Muscle layer of duodenum (tissue), 2 donors: ENCODE results near the gene KIAA1958.
"Not testable (repeated sequence)": the region's sequence is repeated elsewhere in the genome, so short reads cannot be mapped to it uniquely, and the experiment has no call there.

Experiments used
- H3K27ac ChIP-seq: one replicate; pipeline ENCODE4 v1.7.0; 2013; ENCODE audit warnings: mild to moderate bottlenecking, low read length
- H3K27me3 ChIP-seq: one replicate; pipeline ENCODE4 v1.7.0; 2013; ENCODE audit warnings: low read depth, mild to moderate bottlenecking, control low read depth, low read length
- H3K36me3 ChIP-seq, 2 donors: one replicate each; pipeline ENCODE4 v1.7.0; 2013; ENCODE audit warnings: low read length in 2 of 2, control low read depth in 1 of 2, mild to moderate bottlenecking in 1 of 2; ENCODE audit not compliant: insufficient read depth in 2 of 2, control insufficient read depth in 1 of 2
- H3K4me1 ChIP-seq, 2 donors: one replicate each; pipeline ENCODE4 v1.7.0; 2013; ENCODE audit warnings: low read length in 2 of 2, mild to moderate bottlenecking in 2 of 2, control low read depth in 1 of 2, moderate library complexity in 1 of 2; ENCODE audit not compliant: insufficient read depth in 2 of 2, control insufficient read depth in 1 of 2
- H3K4me3 ChIP-seq, 2 donors: one replicate each; pipeline ENCODE4 v1.7.0; 2013; ENCODE audit warnings: low read length in 2 of 2, low read depth in 1 of 2, mild to moderate bottlenecking in 1 of 2
- H3K9me3 ChIP-seq, 2 donors: one replicate each; pipeline ENCODE4 v1.7.0; 2013; ENCODE audit warnings: low read length in 2 of 2, control low read depth in 1 of 2, mild to moderate bottlenecking in 1 of 2; ENCODE audit not compliant: control insufficient read depth in 1 of 2
- donor health status: healthy.

KIAA1958 gene

DNA sequence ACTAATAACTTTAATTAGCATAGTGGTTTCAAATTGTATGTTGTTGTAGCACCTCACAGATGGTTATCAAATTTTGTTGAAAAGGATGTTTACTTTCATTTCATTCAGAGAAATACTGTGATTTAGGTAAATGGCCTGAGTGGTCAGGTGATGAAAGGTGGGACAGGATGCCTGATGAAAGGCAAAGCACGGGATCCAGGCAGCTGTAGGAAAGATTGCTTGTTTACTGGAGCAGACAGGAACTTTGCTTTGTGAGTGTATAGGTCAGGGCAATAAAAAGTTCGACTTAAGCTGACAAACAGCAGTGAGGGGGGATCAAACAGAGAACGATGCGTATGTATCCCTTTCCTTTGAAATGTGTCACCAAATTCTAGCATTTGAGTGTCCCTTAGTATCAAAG lies 19.0 kb downstream of the KIAA1958 start:
- Histone ChIP-seq H3K36me3 (no peaks in the 10 kb centered on the region), H3K9me3 (no peaks in the 10 kb centered on the region), H3K27me3 (no peaks in the 10 kb centered on the region), H3K4me3 (no peak overlapping the region), H3K4me1 (no peaks in the 10 kb centered on the region), H3K27ac (peak overlapping the region; percentile 27)

DNA sequence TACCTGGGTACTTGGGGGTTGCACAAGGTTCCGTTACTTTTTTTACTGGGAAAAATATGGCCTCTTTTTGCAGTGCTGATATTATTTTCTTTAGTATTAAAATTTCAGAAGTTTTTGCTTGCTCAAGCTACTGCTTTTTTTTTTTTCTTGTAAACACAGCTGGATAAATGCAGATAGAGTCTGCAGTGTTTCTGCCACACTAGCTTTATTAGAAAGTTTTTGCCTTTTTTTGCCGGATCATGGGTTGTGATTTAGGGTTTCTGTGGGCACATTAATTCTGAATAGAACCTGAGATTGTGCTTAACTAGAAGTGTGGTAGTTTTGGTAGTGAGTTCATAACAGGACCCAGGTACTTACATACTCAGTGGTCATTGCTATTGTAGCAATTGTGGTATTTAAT lies 19.9 kb downstream of the KIAA1958 start:
- no peaks in the 10 kb centered on the region for H3K9me3 ChIP-seq
- H3K4me1 ChIP-seq: no peaks in the 10 kb centered on the region
- no peak overlapping the region for H3K27ac ChIP-seq
- no peaks in the 10 kb centered on the region for H3K36me3 ChIP-seq
- H3K4me3 ChIP-seq: no peak overlapping the region
- no peaks in the 10 kb centered on the region for H3K27me3 ChIP-seq

DNA sequence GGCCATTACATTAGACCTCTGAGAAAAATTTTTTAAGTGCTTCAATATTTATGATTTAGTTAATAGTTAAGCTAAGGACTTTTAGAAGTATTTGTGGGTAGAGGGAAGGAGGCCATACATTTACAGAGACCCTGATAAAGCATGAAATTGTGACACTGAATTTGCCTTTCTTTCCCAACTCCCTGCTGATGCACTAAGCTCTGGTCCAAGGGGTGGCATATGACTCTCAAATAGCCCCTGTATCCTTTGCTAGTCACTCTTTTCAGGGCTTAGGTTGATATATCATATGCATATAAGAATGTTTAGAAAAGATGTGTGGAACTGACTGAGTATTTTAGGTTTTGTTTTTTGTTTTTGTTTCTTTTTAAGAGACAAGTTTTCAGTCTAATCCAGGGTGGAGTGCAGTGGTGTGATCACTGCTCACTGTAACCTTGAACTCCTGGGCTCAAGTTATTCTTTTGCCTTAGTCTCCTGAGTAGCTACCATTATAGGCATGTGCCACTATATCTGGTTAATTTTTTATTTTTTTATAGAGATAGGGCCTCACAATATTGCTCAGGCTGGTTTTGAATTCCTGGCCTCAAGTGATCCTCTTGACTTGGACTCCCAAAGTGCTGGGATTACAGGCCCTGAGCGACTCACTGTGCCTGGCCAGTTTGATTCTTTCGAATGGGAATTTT lies 20.5 kb downstream of the KIAA1958 start:
- Histone ChIP-seq H3K4me1 (no peaks in the 10 kb centered on the region), H3K27ac (no peak overlapping the region), H3K4me3 (no peak overlapping the region), H3K9me3 (no peaks in the 10 kb centered on the region), H3K36me3 (no peaks in the 10 kb centered on the region), H3K27me3 (no peaks in the 10 kb centered on the region)

DNA sequence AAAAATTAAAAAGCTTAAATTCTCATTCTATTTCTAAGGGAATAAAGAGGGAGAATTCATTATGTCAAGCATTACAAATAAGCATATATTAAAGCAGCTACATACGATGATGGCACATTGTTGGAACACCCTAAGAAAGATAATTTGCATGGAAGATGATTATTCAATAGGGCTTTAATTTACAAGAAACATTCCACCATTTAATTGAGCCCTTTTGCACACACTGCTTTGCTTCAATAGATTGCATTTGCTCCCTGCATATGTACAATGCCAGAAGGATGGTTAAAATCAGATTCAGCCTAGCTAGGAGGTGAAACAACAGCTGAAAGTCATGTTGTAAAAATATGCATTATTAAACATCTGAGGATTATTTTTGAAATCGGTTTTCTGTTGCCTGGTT lies 21.8 kb downstream of the KIAA1958 start:
- Histone ChIP-seq H3K4me1 (no peaks in the 10 kb centered on the region), H3K27ac (no peak overlapping the region), H3K9me3 (no peaks in the 10 kb centered on the region), H3K36me3 (no peaks in the 10 kb centered on the region), H3K4me3 (no peak overlapping the region), H3K27me3 (no peaks in the 10 kb centered on the region)

DNA sequence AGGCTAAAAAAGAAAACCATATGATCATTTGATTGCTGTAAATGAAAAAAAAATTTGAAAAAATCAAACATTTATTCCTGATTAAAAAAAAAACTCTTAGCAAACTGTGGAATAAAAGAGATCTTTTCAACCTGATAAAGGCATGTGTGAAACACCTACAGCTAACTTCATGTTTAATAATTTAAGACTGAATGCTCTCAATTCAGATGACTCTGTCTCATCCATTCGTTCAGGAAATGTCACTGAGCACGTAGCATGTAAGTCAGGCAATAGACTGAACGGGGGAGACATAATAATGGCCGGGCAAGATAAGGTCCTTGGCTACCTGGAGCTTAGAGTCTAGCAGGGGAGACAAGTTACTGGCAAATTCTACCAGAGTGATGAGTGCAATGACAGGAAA lies 25.8 kb downstream of the KIAA1958 start:
- H3K9me3 ChIP-seq, H3K4me3 ChIP-seq, H3K36me3 ChIP-seq, H3K27me3 ChIP-seq, H3K27ac ChIP-seq, H3K4me1 ChIP-seq: not testable (repeated sequence)

DNA sequence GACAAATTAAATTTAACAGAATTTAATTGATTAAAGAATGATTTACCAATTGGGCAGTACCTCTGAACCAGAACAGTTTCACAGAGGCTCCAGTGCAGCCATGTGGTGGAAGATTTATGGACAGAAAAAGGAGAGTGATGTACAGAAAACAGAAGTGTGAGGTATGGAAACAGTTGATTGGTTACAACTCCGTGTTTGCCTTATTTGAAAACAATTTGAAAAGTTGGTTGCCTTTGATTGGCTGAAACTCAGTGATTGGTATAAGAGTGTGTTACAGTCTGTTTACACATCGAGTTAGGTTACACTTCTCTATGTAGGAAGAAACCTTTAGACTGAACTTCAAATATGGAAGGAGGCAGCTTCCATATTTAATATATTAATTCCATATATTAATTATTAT lies 30.1 kb downstream of the KIAA1958 start:
- no peak overlapping the region for H3K4me3 ChIP-seq
- no peaks in the 10 kb centered on the region for H3K4me1 ChIP-seq
- no peak overlapping the region for H3K27ac ChIP-seq
- no peaks in the 10 kb centered on the region for H3K27me3 ChIP-seq
- H3K36me3 ChIP-seq: no peaks in the 10 kb centered on the region
- H3K9me3 ChIP-seq: no peaks in the 10 kb centered on the region

DNA sequence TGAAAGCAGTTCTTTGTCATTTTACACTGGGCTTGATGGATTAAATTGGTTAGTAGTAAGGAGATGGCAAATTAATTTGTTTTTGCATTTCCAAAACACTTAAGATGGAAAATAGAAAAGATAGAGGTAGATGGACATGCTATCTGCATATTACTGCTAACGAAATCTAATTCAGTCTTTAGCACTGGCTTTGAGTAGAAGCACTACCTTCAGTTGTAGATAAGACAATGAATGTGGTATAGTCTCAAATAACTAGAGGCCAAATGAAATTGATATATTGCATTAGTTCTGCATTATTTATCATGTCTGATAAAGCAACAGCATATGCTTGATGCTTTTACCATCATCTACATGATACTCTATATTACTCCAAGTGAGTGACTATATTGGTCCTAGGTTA lies 33.4 kb downstream of the KIAA1958 start:
- Histone ChIP-seq H3K4me1 (no peaks in the 10 kb centered on the region), H3K4me3 (no peak overlapping the region), H3K36me3 (no peaks in the 10 kb centered on the region), H3K27ac (no peak overlapping the region), H3K27me3 (no peaks in the 10 kb centered on the region), H3K9me3 (no peaks in the 10 kb centered on the region)

DNA sequence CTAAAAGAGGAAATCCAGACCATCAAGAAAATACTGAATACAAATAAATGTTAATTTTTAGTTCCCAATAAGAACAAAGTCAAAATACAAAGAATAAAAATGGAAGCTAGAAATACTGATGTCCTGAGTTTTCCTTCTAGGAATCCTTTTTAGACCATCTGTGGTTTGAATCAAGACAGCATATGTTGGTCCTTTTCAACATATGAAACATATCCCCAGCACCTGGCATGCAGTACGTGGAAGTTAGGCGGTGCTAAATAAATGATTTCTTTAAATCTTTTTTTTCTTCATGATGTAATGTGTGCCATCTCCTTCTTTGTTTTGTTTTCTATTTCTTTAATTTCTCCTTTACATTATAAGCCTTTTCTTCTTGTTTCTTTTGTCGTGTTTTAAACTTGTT lies 34.0 kb downstream of the KIAA1958 start:
- Histone ChIP-seq H3K27ac (no peak overlapping the region), H3K9me3 (no peaks in the 10 kb centered on the region), H3K4me1 (no peaks in the 10 kb centered on the region), H3K27me3 (no peaks in the 10 kb centered on the region), H3K36me3 (no peaks in the 10 kb centered on the region), H3K4me3 (no peak overlapping the region)

DNA sequence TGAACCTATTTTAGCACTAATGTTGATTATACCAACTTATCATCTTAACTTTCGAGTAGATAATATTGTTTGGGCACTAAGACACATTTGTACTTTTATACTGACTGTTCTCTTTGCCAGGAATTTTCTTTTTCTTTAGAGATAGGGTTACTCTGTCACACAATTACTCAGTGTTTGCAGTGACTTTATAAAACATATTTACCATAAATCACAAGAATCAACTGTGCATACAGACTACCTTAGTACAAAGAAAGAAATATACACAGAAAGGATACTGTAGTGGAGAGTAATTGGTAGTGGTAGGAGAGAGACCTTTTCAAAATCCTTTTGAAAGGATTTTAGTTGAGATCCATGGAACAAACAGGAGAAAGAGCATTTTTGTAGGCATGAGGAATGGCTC lies 40.3 kb downstream of the KIAA1958 start:
- Histone ChIP-seq H3K4me3 (no peak overlapping the region), H3K27me3 (no peaks in the 10 kb centered on the region), H3K4me1 (no peaks in the 10 kb centered on the region), H3K9me3 (no peaks in the 10 kb centered on the region), H3K27ac (no peak overlapping the region), H3K36me3 (no peaks in the 10 kb centered on the region)

DNA sequence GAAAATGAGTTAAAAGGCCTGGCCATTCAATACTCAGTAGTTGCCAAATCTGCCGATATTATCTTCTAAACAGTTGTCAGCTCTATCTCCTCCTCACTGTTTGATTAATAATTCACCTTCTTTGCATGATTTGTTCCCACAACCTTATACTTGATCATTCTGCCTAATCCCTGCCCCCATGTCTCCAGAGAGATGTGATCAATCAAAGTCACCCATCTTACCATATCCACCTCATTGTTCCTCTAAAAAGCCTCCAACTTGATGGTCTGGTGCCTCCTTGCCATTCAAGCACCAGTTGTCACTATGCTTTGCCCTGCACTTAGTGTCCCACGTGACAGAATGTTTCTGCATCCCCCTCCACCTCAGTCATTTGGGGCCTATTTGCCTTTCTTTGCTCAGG lies 41.3 kb downstream of the KIAA1958 start:
- Histone ChIP-seq H3K9me3 (no peaks in the 10 kb centered on the region), H3K27ac (no peak overlapping the region), H3K4me1 (no peaks in the 10 kb centered on the region), H3K4me3 (no peak overlapping the region), H3K36me3 (no peaks in the 10 kb centered on the region), H3K27me3 (no peaks in the 10 kb centered on the region)

DNA sequence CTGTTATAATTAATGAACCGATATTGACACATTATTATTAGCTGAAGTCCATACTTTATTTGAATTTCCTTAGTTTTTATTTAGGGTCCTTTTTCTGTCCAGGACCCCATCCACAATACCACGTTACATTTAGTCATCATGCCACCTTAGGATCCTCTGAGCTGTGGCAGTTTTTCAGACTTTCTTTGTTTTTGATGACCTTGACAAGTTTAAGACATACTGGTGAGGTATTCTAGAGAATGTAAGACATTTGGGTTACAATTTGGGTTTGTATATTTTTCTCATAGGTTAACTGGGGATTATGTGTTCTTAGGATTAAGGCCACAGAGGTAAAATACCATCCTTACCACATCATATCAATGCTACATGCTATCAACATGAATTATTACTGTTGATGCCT lies 42.7 kb downstream of the KIAA1958 start:
- Histone ChIP-seq H3K27ac (no peak overlapping the region), H3K4me3 (no peak overlapping the region), H3K4me1 (no peaks in the 10 kb centered on the region), H3K27me3 (no peaks in the 10 kb centered on the region), H3K36me3 (no peaks in the 10 kb centered on the region), H3K9me3 (no peaks in the 10 kb centered on the region)

DNA sequence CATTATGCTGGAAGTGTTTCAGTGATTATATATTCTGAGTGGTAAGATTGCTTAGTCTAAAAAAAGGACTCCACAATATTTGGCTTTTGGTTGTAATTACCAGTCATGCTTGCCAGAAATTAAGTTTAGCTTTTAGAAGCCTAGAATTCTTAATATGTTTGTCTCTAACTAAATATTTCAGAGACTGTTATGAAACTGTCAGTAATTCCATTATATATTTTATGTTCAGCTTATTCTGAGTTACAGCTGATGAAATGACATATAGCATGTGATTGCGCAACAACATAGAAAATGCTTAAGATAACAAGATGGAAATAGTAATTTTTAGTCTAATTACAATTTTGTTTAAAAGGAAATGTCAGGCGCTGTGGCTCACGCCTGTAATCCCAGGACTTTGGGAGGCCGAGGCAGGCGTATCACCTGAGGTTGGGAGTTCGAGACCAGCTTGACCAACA lies 44.2 kb downstream of the KIAA1958 start:
- H3K27me3 ChIP-seq: no peaks in the 10 kb centered on the region
- no peaks in the 10 kb centered on the region for H3K9me3 ChIP-seq
- no peak overlapping the region for H3K4me3 ChIP-seq
- no peak overlapping the region for H3K27ac ChIP-seq
- H3K36me3 ChIP-seq: no peaks in the 10 kb centered on the region
- no peaks in the 10 kb centered on the region for H3K4me1 ChIP-seq
